GM12878 (cell line): ENCODE data around the gene FATE1. TPM values are rescaled to one million over a fixed set of nuclear protein-coding genes. Genes with fewer than 3 reads are reported as not detected.

Experiments
- ATAC-seq: fragments of 200-7000 bp; cut with Tn5 transposase; 3 replicates; pipeline ENCODE4 v1.9.1; 2020; ENCODE audit warnings: mild to moderate bottlenecking, moderate library complexity
- BruUV-seq: library from RNA; stranded (reverse); fragments of 400-500 nt; replicated peaks from 2 replicates; lab custom pipeline; 2021; lab: Mats Ljungman, UMichigan
- CTCF ChIA-PET: fragments of 300-600 bp; sonication (Branson Sonifier 250); formaldehyde crosslinking; extraction: SDS; loops from one replicate; lab custom pipeline; 2021; ENCODE audit warnings: inconsistent platforms; lab: Yijun Ruan, JAX
- POLR2A ChIA-PET: fragments of 350-600 bp; formaldehyde crosslinking; extraction: SDS; loops from one replicate; lab custom pipeline; 2021; ENCODE audit warnings: inconsistent platforms; lab: Charles Lee
- RAD21 ChIA-PET: fragments of 300-600 bp; sonication (Branson Sonifier 250); formaldehyde crosslinking; loops from one replicate; lab custom pipeline; 2023; ENCODE audit warnings: antibody characterized with exemption; ENCODE audit not compliant: unreplicated experiment; lab: Charles Lee
- SMC1A ChIA-PET: fragments of 300-600 bp; sonication (Branson Sonifier 250); formaldehyde crosslinking; loops from one replicate; lab custom pipeline; 2023; ENCODE audit not compliant: unreplicated experiment, uncharacterized antibody; lab: Charles Lee
- DNase-seq: peaks from one replicate; pipeline ENCODE4 v3.0.0-alpha.2; 2011; ENCODE audit warnings: low read depth, low spot score
- FAIRE-seq: peaks from 3 replicates; lab custom pipeline; 2011; peaks lifted over from hg19 to GRCh38; lab: Jason Lieb, UNC
- H2AFZ ChIP-seq: 2 replicates; pipeline ENCODE4 v1.6.0; 2011; ENCODE audit warnings: low read depth, low read length, control low read depth; ENCODE audit not compliant: control insufficient read depth
- H3K27ac ChIP-seq: 2 replicates; pipeline ENCODE4 v1.5.1; 2011; ENCODE audit warnings: control low read depth; ENCODE audit not compliant: control insufficient read depth, insufficient read depth
- H3K27me3 ChIP-seq, 2 experiments: replicated peaks in 1 of 2; 2 replicates each; pipeline versions ENCODE4 v1.6.0 to v1.6.1; 2011; ENCODE audit warnings: low read length in 1 of 2; ENCODE audit not compliant: control insufficient read depth in 2 of 2, insufficient read depth in 2 of 2
- H3K36me3 ChIP-seq, 2 experiments: 2 replicates each; pipeline ENCODE4 v1.5.1; 2011; ENCODE audit warnings: low read length in 1 of 2; ENCODE audit not compliant: control insufficient read depth in 2 of 2, insufficient read depth in 2 of 2
- H3K4me1 ChIP-seq: 2 replicates; pipeline ENCODE4 v1.6.1; 2011; ENCODE audit warnings: mild to moderate bottlenecking, low read length, moderate library complexity, mixed read lengths; ENCODE audit not compliant: control insufficient read depth, insufficient read depth
- H3K4me2 ChIP-seq: 2 replicates; pipeline ENCODE4 v1.6.0; 2011; ENCODE audit warnings: control low read depth; ENCODE audit not compliant: control insufficient read depth, insufficient read depth
- H3K4me3 ChIP-seq: fragments of 200-600 bp; sonication (generic); 2 replicates; pipeline ENCODE4 v1.5.1; 2016
- H3K79me2 ChIP-seq: 2 replicates; pipeline ENCODE4 v1.6.0; 2011; ENCODE audit warnings: low read length; ENCODE audit not compliant: control insufficient read depth, insufficient read depth
- H3K9ac ChIP-seq: 2 replicates; pipeline ENCODE4 v1.8.0; 2011; ENCODE audit warnings: low read length, control low read depth, mixed read lengths; ENCODE audit not compliant: control insufficient read depth, insufficient read depth
- H3K9me3 ChIP-seq: replicated peaks from 3 replicates; pipeline ENCODE4 v1.5.1; 2011; ENCODE audit warnings: mild to moderate bottlenecking, low read length; ENCODE audit not compliant: control insufficient read depth, insufficient read depth
- H4K20me1 ChIP-seq: 2 replicates; pipeline ENCODE4 v1.6.0; 2011; ENCODE audit not compliant: control insufficient read depth, insufficient read depth
- CHD4 ChIP-seq: fragments of 200-600 bp; sonication (generic); IDR thresholded peaks from 2 replicates; pipeline ENCODE4 v1.6.1; 2016; ENCODE audit warnings: mild to moderate bottlenecking
- IKZF1 ChIP-seq: fragments of 450-650 bp; conservative IDR thresholded peaks from 2 replicates; pipeline ENCODE4 v1.6.1; 2017; ENCODE audit warnings: antibody characterized with exemption, mild to moderate bottlenecking
- POLR2AphosphoS2 ChIP-seq: IDR thresholded peaks from 2 replicates; pipeline ENCODE4 v1.6.1; 2011; ENCODE audit warnings: low read depth, mild to moderate bottlenecking, low read length, improper control_type of control experiment, moderate library complexity
- RB1 ChIP-seq: fragments of 450-650 bp; formaldehyde crosslinking; IDR thresholded peaks from 2 replicates; pipeline ENCODE4 v1.6.1; 2017; ENCODE audit warnings: mild to moderate bottlenecking, borderline replicate concordance
- WGBS: methylation state at CpG from one replicate; pipeline ENCODE4 v1.1.6; 2016; ENCODE audit warnings: low lambda C conversion rate; ENCODE audit not compliant: insufficient replicate concordance, insufficient coverage; ENCODE audit errors: missing lambda C conversion rate; 5-methylcytosine and 5-hydroxymethylcytosine counted together
- in situ Hi-C: fragments of 300-500 bp; cut with MboI; formaldehyde crosslinking; loops from 9 replicates; pipeline ENCODE4 v1.14.3; 2018; ENCODE audit warnings: mixed read lengths
- intact Hi-C: fragments of 100-400 bp; cut with micrococcal nuclease; formaldehyde crosslinking; loops from one replicate; pipeline ENCODE4 v1.14.2; 2022; ENCODE audit not compliant: unreplicated experiment
- polyA plus RNA-seq, 11 experiments: library from polyadenylated mRNA; depleted of rRNA in 4 of 11; unstranded in 6 of 11; stranded (reverse) in 5 of 11; fragments of >200 nt; fragmentation: Nextera tagmentation in 4 of 11; fragmentation: Illumina TruSeq in 1 of 11; extraction: Ambion mirVana in 4 of 11; extraction: Trizol in 1 of 11; gene quantifications; 1 replicate in 1 of 11; 2 replicates in 10 of 11; pipeline versions ENCODE4 v1.2.1 to v1.2.3, GENCODE V29; 2011 to 2016; ENCODE audit warnings: inconsistent platforms in 2 of 11, missing spikeins in 2 of 11, low read depth in 1 of 11
- total RNA-seq, 4 experiments: library from RNA; depleted of rRNA in 3 of 4; stranded (reverse); fragments of >200 nt in 3 of 4; fragmentation: Illumina TruSeq in 1 of 4; extraction: Trizol in 1 of 4; gene quantifications; 2 replicates each; pipeline versions ENCODE4 v1.2.1 to v1.2.3, GENCODE V29; 2013 to 2021
- TF ChIP-seq, protein P1 (sequence below): IDR thresholded peaks from 2 replicates; pipeline ENCODE4 v1.6.1; 2012; ENCODE audit warnings: low read depth, low read length, improper control_type of control experiment
- TF ChIP-seq, protein P2 (sequence below): fragments of 450-650 bp; IDR thresholded peaks from 2 replicates; pipeline ENCODE4 v1.6.1; 2017; ENCODE audit warnings: low read depth, mild to moderate bottlenecking, moderate library complexity
- TF ChIP-seq, protein P3 (sequence below): IDR thresholded peaks from 2 replicates; pipeline ENCODE4 v1.6.1; 2012; ENCODE audit warnings: low read depth, low read length, improper control_type of control experiment

FATE1 gene
- total and polyA plus RNA-seq, 10 of the 15 experiments (the other 5 are each of a cell fraction or from before 2014, with no cell fraction given): 0.26 to 0.28 TPM; not detected in 8

GRCh38 chrX:151703487-151703886, 12.3 kb upstream of the FATE1 start:
- Histone ChIP-seq H4K20me1 (no peaks in the 10 kb centered on the region), H3K27me3 (no peaks in the 10 kb centered on the region), H2AFZ (no peak overlapping the region), H3K4me1 (no peaks in the 10 kb centered on the region), H3K36me3 (no peaks in the 10 kb centered on the region), H3K9me3 (no peaks in the 10 kb centered on the region), H3K79me2 (no peaks in the 10 kb centered on the region), H3K9ac (no peak overlapping the region), H3K4me3 (no peak overlapping the region), H3K27ac (no peak overlapping the region), H3K4me2 (no peak overlapping the region)
- DNase-seq (no peak), FAIRE-seq (no peak), ATAC-seq (no peak)
- TF ChIP-seq CHD4: no peak
- TF ChIP-seq, protein P1, sequence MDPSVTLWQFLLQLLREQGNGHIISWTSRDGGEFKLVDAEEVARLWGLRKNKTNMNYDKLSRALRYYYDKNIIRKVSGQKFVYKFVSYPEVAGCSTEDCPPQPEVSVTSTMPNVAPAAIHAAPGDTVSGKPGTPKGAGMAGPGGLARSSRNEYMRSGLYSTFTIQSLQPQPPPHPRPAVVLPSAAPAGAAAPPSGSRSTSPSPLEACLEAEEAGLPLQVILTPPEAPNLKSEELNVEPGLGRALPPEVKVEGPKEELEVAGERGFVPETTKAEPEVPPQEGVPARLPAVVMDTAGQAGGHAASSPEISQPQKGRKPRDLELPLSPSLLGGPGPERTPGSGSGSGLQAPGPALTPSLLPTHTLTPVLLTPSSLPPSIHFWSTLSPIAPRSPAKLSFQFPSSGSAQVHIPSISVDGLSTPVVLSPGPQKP: no peak
- TF ChIP-seq POLR2AphosphoS2: no peak
- TF ChIP-seq, protein P2, sequence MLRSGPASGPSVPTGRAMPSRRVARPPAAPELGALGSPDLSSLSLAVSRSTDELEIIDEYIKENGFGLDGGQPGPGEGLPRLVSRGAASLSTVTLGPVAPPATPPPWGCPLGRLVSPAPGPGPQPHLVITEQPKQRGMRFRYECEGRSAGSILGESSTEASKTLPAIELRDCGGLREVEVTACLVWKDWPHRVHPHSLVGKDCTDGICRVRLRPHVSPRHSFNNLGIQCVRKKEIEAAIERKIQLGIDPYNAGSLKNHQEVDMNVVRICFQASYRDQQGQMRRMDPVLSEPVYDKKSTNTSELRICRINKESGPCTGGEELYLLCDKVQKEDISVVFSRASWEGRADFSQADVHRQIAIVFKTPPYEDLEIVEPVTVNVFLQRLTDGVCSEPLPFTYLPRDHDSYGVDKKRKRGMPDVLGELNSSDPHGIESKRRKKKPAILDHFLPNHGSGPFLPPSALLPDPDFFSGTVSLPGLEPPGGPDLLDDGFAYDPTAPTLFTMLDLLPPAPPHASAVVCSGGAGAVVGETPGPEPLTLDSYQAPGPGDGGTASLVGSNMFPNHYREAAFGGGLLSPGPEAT: no peak
- TF ChIP-seq, protein P3, sequence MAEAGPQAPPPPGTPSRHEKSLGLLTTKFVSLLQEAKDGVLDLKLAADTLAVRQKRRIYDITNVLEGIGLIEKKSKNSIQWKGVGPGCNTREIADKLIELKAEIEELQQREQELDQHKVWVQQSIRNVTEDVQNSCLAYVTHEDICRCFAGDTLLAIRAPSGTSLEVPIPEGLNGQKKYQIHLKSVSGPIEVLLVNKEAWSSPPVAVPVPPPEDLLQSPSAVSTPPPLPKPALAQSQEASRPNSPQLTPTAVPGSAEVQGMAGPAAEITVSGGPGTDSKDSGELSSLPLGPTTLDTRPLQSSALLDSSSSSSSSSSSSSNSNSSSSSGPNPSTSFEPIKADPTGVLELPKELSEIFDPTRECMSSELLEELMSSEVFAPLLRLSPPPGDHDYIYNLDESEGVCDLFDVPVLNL: no peak
- no peak for TF ChIP-seq IKZF1
- TF ChIP-seq RB1: no peak
- in situ Hi-C loops (no loop called here), intact Hi-C loops (no loop called here)
- ChIA-PET SMC1A (no interaction called here), POLR2A (no interaction called here), RAD21 (no interaction called here), CTCF (no interaction called here)
- BruUV-seq: no TSS peak
- WGBS: 30% methylated on average over 7 of the region's 7 CpGs
